HG03558 (cell line): Measurements from ENCODE around the gene SPOCK3.
A peak's percentile ranks its signal among the peaks of the same experiment; 100 is the strongest.
"Not testable (repeated sequence)": the region's sequence is repeated elsewhere in the genome, so short reads cannot be mapped to it uniquely, and the experiment has no call there.

Source experiments
- ATAC-seq: cut with Tn5 transposase; IDR thresholded peaks from one replicate; pipeline ENCODE4 v1.9.1; 2021; ENCODE audit warnings: moderate number of reproducible peaks; ENCODE audit not compliant: unreplicated experiment; ENCODE audit errors: extremely low read depth

SPOCK3 gene

DNA sequence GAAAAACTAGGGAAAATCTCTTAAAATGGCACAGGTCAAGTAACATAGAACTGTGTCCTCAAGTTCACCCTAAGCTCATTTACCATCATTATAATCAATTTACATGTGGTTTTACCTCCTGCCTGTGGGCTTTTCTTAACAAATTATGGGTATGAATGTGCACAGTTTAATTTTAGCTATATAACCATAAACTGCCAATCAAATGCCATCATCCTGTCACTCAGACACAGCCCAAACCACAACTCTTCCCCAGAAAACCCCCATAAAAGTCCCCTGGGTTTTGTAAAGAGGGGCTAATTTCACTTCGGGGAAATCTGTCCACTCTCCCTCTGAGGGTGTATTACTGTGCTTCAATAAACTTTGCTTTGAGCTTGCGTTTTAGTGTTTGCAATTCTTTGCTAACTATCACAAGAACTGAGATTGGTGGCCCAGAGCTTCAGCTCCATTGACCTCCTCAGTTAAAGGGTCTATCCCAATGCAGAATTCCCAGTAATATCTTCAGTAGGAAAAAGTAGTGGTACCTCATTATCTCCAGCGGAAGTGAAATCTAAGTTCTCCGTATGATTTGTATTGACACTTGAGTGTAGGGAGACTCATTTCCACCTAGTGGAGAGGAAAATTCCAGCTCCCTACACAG, 394.6 kb downstream of the SPOCK3 start:
- peak; percentile 52 for ATAC-seq

DNA sequence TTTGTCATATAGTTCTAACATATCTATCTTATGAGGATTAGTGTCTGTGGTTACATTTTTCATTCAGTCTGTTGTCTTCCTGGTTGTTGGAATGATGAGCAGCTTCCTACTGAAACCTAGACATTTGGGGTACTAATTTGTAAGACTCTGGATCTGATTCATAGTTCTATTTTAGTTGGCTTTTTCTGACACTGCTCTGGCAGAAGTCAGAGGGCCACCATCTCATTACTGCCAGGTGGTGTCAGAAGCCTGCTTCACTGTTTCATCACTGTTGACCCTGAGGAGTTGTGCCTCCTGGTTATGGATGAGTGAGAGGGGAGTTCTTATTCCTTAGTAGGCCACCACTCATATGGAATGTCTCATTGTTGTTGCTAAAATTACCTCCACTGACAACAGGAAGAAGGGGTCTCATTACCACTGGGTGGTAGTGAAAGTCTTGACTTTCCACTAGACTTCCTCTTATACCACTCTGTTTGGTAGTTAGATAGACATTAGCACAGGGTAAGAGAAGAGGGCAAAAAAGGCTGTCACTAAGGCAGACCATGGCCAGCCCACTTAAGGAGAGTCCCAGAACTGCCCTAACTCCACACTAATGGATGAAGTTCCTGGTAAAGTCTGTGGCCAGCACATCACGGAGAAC, 395.2 kb downstream of the SPOCK3 start:
- peak; percentile 42 for ATAC-seq

DNA sequence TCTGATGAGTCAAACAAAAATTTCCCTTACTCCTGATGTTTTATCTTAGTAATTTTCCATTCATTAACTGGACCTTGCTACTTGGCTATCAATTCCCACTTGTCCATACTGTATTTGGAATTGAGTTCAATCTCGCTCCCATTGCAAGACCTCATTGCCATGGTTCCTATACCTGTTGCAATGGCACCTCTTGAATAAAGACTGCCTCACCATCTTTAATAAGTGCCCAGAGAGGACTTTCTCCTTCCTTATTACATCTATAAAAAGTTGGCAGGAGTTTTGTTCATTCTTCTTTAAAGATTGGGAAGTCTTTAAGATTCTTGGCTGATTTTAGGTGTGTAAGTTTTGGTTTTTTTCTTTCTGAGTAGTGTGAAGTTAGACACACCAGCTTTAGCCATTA, 397.4 kb downstream of the SPOCK3 start:
- ATAC-seq: no peak

DNA sequence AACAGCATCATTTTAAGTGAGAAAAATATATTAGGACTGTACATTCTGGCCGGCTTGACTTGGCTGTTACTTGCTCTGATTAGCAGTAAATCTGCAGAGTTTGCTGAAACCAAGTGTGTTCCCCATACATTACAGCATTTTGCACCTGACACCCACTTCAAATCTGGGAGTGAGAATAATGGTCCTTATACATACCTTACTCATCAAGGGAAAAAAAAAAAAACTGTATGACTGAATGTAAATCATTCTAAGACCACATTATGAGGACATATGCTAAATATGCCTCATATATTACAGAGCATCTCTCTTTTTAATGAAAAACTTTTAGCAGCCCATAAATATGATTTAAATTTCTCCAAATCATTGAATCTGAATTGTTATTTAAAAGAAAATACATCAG, 406.7 kb downstream of the SPOCK3 start:
- no peak for ATAC-seq

DNA sequence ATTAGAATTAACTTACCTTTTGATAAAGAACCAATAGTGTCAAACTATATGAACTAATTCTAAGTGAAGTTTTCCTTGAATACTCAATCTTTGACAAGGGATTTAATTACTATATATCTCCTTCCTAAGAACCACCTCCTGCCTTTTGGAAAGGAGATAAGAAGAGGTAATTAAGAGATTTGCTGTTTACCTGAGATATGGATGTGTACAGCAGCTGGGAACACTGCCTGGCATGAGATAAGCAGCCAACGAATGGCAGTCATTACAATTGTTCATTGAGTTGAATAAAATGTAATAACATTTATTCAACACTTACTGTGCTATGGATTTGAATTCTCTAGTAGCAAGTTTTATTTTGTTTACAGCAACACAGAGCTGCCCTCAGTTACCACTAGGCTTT, 407.1 kb downstream of the SPOCK3 start:
- ATAC-seq: no peak

DNA sequence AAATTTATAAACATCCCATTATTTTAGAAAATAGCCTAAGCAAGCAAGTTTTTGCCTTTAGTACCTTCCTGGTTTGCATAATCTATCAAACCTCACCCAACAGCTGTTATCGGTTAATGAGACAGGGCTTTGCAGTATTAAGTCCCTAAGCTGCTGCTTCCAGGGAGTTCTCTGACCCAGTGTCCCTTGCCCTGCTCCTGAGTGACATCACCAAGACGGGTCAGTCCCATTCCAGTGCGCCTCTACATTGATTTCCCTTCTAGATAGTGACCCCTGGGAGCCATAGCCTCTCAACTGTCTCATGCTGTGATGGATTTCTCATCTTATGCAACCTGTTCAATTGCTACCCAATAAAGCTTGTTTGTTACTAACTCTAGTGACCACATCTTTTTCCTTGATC, 410.4 kb downstream of the SPOCK3 start:
- no peak for ATAC-seq

DNA sequence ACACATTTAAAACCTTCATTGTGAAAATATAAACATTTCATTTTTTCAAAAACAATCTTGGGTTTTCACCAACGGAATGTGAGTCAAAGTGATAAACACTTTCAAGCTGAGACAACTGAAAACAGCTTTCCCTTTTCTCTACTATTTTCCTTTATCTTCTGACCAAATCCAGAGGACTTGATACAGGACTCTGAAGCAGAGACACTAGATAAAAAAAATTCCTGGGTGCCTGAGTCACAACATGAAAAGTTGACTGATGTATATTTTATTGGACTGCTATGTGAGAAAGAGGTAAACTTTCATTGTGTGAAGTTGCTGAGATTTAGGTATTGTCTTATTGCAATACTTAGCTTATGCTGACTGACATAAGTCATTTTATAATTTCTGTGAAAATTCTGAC, 411.2 kb downstream of the SPOCK3 start:
- ATAC-seq: no peak

DNA sequence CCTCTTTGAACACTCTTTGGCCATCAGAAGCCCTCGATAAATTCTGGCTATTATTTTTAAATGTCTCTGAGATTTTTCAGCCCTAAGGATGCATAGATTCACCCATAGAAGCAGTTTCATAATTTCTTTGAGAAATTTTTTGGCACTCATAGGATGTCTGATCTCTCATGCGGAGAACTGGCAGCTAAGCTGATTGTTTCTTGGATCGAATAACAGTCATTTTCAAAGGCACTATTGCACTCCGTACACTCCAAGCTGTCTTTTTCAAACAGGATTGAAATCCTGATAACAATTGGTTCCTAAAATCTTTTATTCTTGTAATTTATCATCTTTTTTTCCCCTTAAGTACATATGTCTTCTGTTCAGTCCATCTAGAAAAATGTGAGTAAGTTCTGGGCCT, 411.9 kb downstream of the SPOCK3 start:
- no peak for ATAC-seq

DNA sequence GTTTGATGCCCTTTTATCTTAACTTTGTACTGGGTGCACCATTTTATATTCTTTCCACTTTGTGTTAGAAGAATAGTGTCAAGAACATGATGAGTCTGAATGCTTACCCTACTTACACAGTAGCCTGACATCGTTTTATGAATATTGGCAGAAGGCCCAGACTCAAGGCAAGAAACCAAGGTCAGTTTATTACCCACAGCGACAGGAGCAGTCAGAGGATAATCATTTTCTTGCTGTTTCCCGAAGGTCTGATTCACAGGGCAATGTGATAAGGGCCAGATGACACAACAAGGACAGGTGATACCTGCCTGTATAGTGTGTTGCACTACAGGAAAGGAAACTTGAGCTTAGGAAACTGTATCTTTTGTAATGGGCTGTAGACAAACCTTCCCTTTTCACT, 417.4 kb downstream of the SPOCK3 start:
- no peak for ATAC-seq

DNA sequence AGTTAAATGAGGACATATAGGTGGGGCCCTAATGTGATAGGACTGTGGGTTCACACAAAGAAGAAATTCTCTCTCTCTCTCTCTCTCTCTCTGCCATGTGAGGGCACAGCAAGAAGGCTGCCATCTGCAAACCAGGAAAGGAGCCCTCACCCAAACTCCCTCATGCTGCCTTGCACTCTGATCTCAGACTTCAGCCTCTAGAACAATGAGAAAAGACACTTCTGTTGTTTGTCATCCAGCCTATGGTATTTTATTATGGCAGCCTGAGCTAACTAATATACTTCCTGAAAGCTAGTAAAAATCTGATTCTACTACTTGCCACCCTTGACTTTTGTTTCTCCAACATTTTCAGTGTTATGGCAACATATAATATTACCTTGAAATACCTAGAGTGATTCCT, 425.9 kb downstream of the SPOCK3 start:
- no peak for ATAC-seq

DNA sequence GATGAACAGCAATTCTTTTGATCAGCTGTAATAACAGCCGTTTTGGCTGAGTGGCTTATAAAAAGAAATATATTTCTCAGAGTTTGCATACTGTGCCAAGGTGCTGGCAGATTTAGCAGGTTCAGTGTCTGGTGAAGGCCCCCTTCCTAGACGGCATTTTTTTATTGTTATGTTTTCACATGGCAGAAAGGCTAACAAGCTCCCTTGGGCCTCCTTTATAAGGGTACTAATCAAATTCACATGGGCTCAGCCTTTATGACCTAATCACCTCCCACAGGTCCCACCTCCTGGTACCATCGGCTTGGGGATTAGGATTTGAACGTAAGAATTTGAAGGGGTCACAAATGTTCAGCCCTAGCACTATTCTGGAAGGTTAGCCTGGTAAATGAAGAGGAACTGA, 431.9 kb downstream of the SPOCK3 start:
- ATAC-seq: no peak

DNA sequence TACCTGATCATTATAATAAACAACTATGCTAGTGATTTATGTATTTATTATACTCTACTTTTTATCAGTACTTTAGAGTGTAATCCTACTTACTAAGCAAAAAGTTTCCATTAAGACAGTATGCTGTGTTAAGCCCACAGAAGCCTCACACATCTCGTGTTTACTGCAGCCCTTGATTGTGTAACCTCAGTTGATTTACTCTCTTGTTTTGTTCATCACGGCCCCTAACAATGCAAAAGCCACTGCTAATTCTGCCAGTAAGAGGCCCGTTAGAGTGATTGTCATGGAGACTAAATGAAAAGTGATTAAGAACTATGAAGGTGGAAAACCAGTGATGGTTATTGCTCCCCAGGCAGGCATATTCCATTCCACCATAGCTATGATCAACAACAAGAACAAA, 436.2 kb downstream of the SPOCK3 start:
- ATAC-seq: no peak

DNA sequence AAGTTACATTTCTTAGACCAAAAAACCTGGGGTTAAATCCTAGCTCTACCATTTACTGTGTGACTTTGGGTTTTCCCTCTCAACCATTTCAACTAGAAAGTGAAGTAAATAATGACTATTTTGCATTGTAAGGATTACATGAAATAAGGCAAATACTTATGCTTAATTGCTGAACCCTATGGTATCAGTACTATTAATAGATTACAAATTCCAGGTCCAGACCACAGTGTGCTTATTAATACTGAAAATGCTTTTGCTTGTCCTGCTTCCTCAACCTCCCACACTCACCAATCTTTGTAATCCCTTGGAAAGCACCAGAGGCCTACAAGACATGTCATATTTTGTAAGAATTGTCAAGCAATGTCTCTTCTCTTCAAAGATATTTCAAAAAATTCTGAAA, 456.5 kb downstream of the SPOCK3 start:
- no peak for ATAC-seq

DNA sequence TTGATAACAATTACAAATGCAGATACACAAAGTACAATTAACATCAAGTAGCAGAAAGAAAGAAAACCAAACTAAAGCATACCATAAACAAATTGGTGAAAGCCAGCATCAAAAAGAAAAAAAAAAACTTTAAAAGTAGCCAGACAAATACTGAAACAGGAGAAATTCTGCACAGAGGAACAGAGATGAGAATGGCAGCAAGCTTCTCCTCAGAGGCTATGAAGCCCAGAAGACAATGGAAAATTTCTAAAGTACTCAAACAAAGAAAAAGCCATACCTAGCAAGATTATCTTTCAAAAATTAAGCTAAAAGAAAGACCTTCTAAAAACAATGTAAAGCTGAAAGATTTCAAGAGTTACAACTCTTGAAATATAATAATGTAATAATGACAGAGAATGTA, 471.3 kb downstream of the SPOCK3 start:
- no peak for ATAC-seq

DNA sequence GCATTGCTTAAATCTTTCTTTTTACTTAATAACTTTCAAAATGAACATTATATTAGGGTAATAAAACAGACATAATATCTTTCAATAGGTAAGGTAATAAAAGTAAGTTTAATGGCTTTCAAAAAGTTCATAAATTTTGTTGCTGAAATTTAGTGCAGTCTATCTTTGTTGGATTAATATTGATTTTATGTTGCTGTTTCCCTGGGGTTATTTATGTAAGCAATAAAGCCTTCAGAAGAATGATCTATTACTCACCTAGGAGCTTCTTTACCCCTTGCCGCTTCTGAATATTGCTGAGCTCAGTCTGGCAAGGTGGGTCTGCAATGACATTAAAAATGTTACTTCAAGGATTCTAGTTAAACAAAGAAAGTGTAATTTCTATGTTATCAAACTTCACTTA, 492.6 kb downstream of the SPOCK3 start:
- ATAC-seq: no peak

DNA sequence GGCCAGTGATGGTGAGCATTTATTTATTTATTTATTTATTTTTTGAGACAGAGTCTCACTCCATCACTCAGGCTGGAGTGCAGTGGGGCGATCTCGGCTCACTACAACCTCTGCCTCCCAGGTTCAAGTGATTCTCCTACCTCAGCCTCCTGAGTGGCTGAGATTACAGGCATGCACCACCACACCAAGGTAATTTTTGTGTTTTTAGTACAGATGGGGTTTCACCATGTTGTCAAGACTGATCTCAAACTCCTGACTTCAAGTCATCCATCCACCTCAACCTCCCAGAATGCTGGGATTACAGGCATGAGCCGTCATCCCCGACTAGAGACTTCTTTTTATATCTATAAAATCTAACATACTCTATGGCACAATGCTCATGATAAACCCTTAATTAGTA, 495.1 kb downstream of the SPOCK3 start:
- ATAC-seq: not testable (repeated sequence)

DNA sequence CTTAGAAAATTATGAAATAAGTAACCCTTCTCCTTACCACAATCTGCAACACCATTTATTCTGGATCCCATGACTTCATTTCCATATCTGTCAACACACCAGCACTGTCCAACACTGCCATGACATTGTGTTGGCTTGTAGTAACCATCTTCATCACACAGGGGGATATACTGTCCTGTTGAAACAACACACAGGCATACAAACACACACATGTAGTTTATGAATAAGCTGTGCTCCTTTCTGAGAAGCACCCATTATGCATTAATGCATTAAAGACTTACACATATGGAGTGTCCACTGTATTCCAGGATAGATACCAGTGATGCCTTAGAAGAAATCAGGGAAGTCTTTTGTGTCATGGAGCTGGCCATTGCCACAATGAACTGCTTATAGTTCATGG, 496.9 kb downstream of the SPOCK3 start:
- ATAC-seq: no peak

DNA sequence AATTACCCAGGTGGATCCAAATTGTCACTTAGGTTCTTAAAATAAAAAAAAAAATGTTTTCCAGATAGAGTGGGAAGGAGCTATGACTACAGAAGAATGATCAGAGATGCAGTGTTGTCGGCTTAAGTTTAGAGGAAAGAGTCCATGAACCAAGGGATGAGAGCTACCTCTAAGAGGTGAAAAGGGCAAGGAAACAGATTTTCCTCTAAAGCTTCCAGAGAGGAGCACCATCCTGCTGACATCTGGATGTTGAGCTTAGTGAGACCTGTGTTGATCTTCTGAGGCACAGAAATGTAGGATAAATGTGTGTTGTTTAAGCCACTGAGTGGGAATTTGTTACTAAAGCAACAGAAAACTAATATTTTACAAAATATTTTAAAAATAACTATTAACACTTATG, 498.7 kb downstream of the SPOCK3 start:
- no peak for ATAC-seq

DNA sequence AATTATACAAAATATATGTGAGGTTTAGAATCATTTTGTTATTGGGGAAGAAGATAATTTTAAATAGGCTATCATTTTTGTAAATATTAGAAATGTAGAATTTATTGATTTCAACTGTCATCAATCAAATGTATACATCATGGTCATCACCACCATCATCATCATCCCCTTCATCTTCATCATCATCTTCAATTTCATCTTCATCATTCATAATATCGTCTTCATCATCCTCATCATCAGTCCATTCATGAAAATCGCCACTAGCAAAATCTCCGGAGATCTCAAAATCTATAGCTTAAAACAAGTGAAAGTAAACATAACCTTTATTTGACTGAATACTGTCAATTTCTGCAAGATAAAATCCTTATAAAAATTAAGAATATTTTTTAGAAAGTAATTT, 499.5 kb downstream of the SPOCK3 start:
- ATAC-seq: no peak

DNA sequence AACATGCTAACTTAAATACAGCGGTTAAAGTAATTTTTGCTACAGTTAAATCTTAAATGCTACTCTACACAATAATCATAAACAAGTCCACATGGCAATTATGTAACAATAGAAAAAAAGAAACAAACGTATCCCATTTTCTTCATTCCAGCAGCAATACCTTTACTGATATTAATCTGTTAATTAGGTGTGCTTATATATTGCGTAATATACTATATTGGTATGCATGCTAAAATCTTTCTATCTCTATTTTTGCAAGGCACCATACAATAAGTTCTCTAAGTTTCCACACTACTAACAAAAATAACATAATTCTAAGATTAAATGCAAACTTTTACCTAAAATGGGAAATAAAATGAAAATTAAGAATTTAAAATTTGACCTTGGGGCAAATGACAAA, 500.6 kb downstream of the SPOCK3 start:
- no peak for ATAC-seq

DNA sequence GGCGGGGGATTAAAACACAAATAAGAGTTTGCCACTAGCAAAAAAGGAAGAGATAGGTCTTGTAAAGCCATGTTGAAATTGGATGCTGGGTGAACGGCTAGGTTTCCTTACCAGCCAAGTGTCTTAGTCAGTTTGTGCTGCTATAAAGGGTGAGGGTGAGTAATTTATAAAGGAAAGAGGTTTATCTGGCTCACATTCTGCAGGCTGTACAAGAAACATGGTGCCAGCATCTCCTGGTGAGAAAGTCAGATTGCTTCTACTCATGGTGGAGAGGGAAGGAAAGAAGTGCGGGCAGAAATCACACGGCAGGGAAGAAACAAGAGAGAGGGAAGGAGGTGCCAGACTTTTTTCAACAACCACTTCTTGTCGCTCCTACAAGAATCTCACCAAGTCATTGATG, 507.5 kb downstream of the SPOCK3 start:
- ATAC-seq: no peak

DNA sequence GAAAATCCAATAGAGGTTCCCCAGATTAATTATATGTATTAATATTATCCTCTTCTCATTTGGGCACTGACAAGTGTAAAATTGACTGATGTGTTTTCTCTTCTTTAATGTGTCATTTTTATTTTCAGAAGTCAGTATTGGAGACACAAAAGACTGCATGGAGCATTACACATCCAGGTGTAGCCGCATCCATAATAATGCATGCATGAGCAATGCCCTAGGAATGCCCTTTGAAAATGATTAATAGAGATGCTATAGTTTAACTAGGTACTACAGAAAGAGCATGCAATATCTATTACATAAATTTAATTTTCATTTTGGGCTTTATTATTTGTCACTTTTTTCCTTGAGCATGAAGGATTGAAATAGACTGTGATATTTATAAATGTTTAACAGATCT, 509.9 kb downstream of the SPOCK3 start:
- no peak for ATAC-seq
